ENCODE results near the gene DOCK11. TPM values are rescaled to one million over a fixed set of nuclear protein-coding genes. Genes with fewer than 3 reads are reported as not detected.
"Not testable (repeated sequence)": the region's sequence is repeated elsewhere in the genome, so short reads cannot be mapped to it uniquely, and the experiment has no call there.

Gene DOCK11
- polyA plus RNA-seq, 6 donors from 2014 or later, result 15.4 to 29.9 (median 19.7) TPM

GRCh38 chrX:118570209-118570608 lies 74.6 kb downstream of the DOCK11 start:
- H3K36me3 Mint-ChIP-seq, result peaks cover 0 to 7% of the 10 kb centered on the region in 2 donors
- H3K9me3 Mint-ChIP-seq, result peaks cover 0 to 2% (median 0%) of the 10 kb centered on the region in 7 donors
- DNase-seq, result no peak
- H3K4me1 Mint-ChIP-seq, result no peaks in the 10 kb centered on the region
- no peak overlapping the region for H3K4me3 Mint-ChIP-seq
- H3K27me3 Mint-ChIP-seq, result no peaks in the 10 kb centered on the region
- H3K27ac Mint-ChIP-seq, result peak overlapping the region in 2 of 6 donors; percentile 41 to 54
- no peak for ATAC-seq (ENCODE audit: low read depth in 2 of 2)

- Mint-ChIP-seq H3K27ac (no peak overlapping the region), H3K9me3 (peaks cover 0 to 2% (median 0%) of the 10 kb centered on the region in 7 donors), H3K4me3 (no peak overlapping the region), H3K4me1 (no peaks in the 10 kb centered on the region), H3K27me3 (no peaks in the 10 kb centered on the region), H3K36me3 (peaks cover 0 to 7% of the 10 kb centered on the region in 2 donors)
- ATAC-seq (ENCODE audit: low read depth in 2 of 2), result no peak
- DNase-seq, result no peak
These were observed 76.2 kb downstream of the DOCK11 start for GRCh38 chrX:118571836-118572235.

- Mint-ChIP-seq H3K27me3 (no peaks in the 10 kb centered on the region), H3K36me3 (peaks cover 0 to 7% of the 10 kb centered on the region in 2 donors), H3K4me1 (no peaks in the 10 kb centered on the region), H3K9me3 (peaks cover 0 to 2% (median 0%) of the 10 kb centered on the region in 7 donors), H3K4me3 (no peak overlapping the region), H3K27ac (no peak overlapping the region)
- DNase-seq (no peak), ATAC-seq (ENCODE audit: low read depth in 2 of 2) (no peak)
These were observed 79.1 kb downstream of the DOCK11 start for GRCh38 chrX:118574666-118575065.

GRCh38 chrX:118577041-118577440 lies 81.4 kb downstream of the DOCK11 start:
- Mint-ChIP-seq H3K36me3 (peaks cover 8 to 17% of the 10 kb centered on the region in 2 donors), H3K4me3 (no peak overlapping the region), H3K4me1 (no peaks in the 10 kb centered on the region), H3K27me3 (no peaks in the 10 kb centered on the region), H3K27ac (no peak overlapping the region), H3K9me3 (peaks cover 0 to 2% (median 0%) of the 10 kb centered on the region in 7 donors)
- DNase-seq, result no peak
- no peak for ATAC-seq (ENCODE audit: low read depth in 2 of 2)

- Mint-ChIP-seq H3K27ac (no peak overlapping the region), H3K27me3 (no peaks in the 10 kb centered on the region), H3K4me3 (no peak overlapping the region), H3K9me3 (peaks cover 0 to 13% (median 4%) of the 10 kb centered on the region in 7 donors), H3K4me1 (no peaks in the 10 kb centered on the region), H3K36me3 (peaks cover 8 to 20% of the 10 kb centered on the region in 2 donors)
- no peak for DNase-seq
- ATAC-seq (ENCODE audit: low read depth in 2 of 2), result no peak
These were observed 83.8 kb downstream of the DOCK11 start for GRCh38 chrX:118579417-118579816.

GRCh38 chrX:118582926-118583325 lies 87.3 kb downstream of the DOCK11 start:
- H3K9me3 Mint-ChIP-seq, result peaks cover 0 to 20% (median 4%) of the 10 kb centered on the region in 7 donors
- peaks cover 9 to 15% (median 9%) of the 10 kb centered on the region in 3 donors for H3K4me1 Mint-ChIP-seq
- ATAC-seq (ENCODE audit: low read depth in 2 of 2); H3K27me3 Mint-ChIP-seq; H3K27ac Mint-ChIP-seq; H3K4me3 Mint-ChIP-seq; DNase-seq: not testable (repeated sequence)
- peaks cover 27 to 39% of the 10 kb centered on the region in 2 donors for H3K36me3 Mint-ChIP-seq

GRCh38 chrX:118583781-118584180 lies 88.2 kb downstream of the DOCK11 start:
- Mint-ChIP-seq H3K27me3 (no peaks in the 10 kb centered on the region), H3K9me3 (peaks cover 0 to 20% (median 4%) of the 10 kb centered on the region in 7 donors), H3K27ac (peak overlapping the region in 1 of 6 donors; percentile 47), H3K4me1 (peaks cover 9 to 15% (median 9%) of the 10 kb centered on the region in 3 donors), H3K36me3 (peaks cover 27 to 43% of the 10 kb centered on the region in 2 donors), H3K4me3 (peak overlapping the region in 1 of 8 donors; percentile 16)
- no peak for DNase-seq
- ATAC-seq (ENCODE audit: low read depth in 2 of 2), result no peak

- Mint-ChIP-seq H3K4me3 (no peak overlapping the region), H3K9me3 (peaks cover 0 to 20% (median 4%) of the 10 kb centered on the region in 7 donors), H3K36me3 (peaks cover 27 to 43% of the 10 kb centered on the region in 2 donors), H3K4me1 (peaks cover 9 to 15% (median 9%) of the 10 kb centered on the region in 3 donors), H3K27ac (peak overlapping the region in 4 of 6 donors; percentile 9 to 81 (median 22)), H3K27me3 (no peaks in the 10 kb centered on the region)
- DNase-seq, result no peak
- no peak for ATAC-seq (ENCODE audit: low read depth in 2 of 2)
These were observed 89.7 kb downstream of the DOCK11 start for GRCh38 chrX:118585296-118585695.

- not testable (repeated sequence) for H3K27me3 Mint-ChIP-seq
- peak overlapping the region in 2 of 8 donors; percentile 30 to 37 for H3K4me3 Mint-ChIP-seq
- H3K4me1 Mint-ChIP-seq, result peaks cover 9 to 16% (median 15%) of the 10 kb centered on the region in 3 donors
- H3K9me3 Mint-ChIP-seq, result peaks cover 0 to 20% (median 4%) of the 10 kb centered on the region in 7 donors
- peaks cover 30 to 36% of the 10 kb centered on the region in 2 donors for H3K36me3 Mint-ChIP-seq
- peak; percentile 18 for DNase-seq
- peak overlapping the region in 5 of 6 donors; percentile 21 to 74 (median 63) for H3K27ac Mint-ChIP-seq
- ATAC-seq (ENCODE audit: low read depth in 2 of 2), result peak; percentile 65 to 71
These were observed 90.6 kb downstream of the DOCK11 start for GRCh38 chrX:118586206-118586605.

- H3K36me3 Mint-ChIP-seq, result peaks cover 30 to 34% of the 10 kb centered on the region in 2 donors
These were observed 93.1 kb downstream of the DOCK11 start for GRCh38 chrX:118588715-118589114.

GRCh38 chrX:118589227-118589626 lies 93.6 kb downstream of the DOCK11 start:
- H3K9me3 Mint-ChIP-seq, result peaks cover 0 to 9% (median 0%) of the 10 kb centered on the region in 7 donors
- peaks cover 9 to 18% (median 16%) of the 10 kb centered on the region in 3 donors for H3K4me1 Mint-ChIP-seq
- DNase-seq (no peak), ATAC-seq (ENCODE audit: low read depth in 2 of 2) (no peak)
- H3K4me3 Mint-ChIP-seq, result no peak overlapping the region
- H3K36me3 Mint-ChIP-seq, result peaks cover 27 to 37% of the 10 kb centered on the region in 2 donors
- H3K27ac Mint-ChIP-seq, result no peak overlapping the region
- no peaks in the 10 kb centered on the region for H3K27me3 Mint-ChIP-seq

More at GRCh38 chrX:118588715-118589114, 93.1 kb downstream of the DOCK11 start:
- no peaks in the 10 kb centered on the region for H3K27me3 Mint-ChIP-seq
- ATAC-seq (ENCODE audit: low read depth in 2 of 2) (no peak), DNase-seq (no peak)
- no peak overlapping the region for H3K4me3 Mint-ChIP-seq
- H3K9me3 Mint-ChIP-seq, result peaks cover 0 to 10% (median 0%) of the 10 kb centered on the region in 7 donors
- H3K4me1 Mint-ChIP-seq, result peaks cover 9 to 18% (median 16%) of the 10 kb centered on the region in 3 donors
- H3K27ac Mint-ChIP-seq, result peak overlapping the region in 1 of 6 donors; percentile 56

- H3K4me1 Mint-ChIP-seq, result peaks cover 0 to 15% (median 12%) of the 10 kb centered on the region in 3 donors
- DNase-seq (no peak), ATAC-seq (ENCODE audit: low read depth in 2 of 2) (no peak)
- H3K27me3 Mint-ChIP-seq, result peaks cover 0 to 8% (median 0%) of the 10 kb centered on the region in 3 donors
- peaks cover 0 to 2% (median 0%) of the 10 kb centered on the region in 7 donors for H3K9me3 Mint-ChIP-seq
- peak overlapping the region in 3 of 6 donors; percentile 8 to 89 (median 35) for H3K27ac Mint-ChIP-seq
- H3K4me3 Mint-ChIP-seq, result no peak overlapping the region
- H3K36me3 Mint-ChIP-seq, result peaks cover 9 to 26% of the 10 kb centered on the region in 2 donors
These were observed 97.8 kb downstream of the DOCK11 start for GRCh38 chrX:118593407-118593806.

- peaks cover 0 to 8% (median 0%) of the 10 kb centered on the region in 3 donors for H3K27me3 Mint-ChIP-seq
- ATAC-seq (ENCODE audit: low read depth in 2 of 2) (no peak), DNase-seq (no peak)
- peaks cover 9 to 26% of the 10 kb centered on the region in 2 donors for H3K36me3 Mint-ChIP-seq
- H3K9me3 Mint-ChIP-seq, result peaks cover 0 to 2% (median 0%) of the 10 kb centered on the region in 7 donors
- H3K4me3 Mint-ChIP-seq, result no peak overlapping the region
- peaks cover 0 to 15% (median 12%) of the 10 kb centered on the region in 3 donors for H3K4me1 Mint-ChIP-seq
- H3K27ac Mint-ChIP-seq, result peak overlapping the region; percentile 26 to 93 (median 61)
These were observed 99.2 kb downstream of the DOCK11 start for GRCh38 chrX:118594697-118595420.

Measured in naive B cell (primary cell).